Measurements from ENCODE around the gene LAMB2. TPM values are rescaled to one million over a fixed set of nuclear protein-coding genes. Genes with fewer than 3 reads are reported as not detected.

The LAMB2 gene
- total RNA-seq, 4 donors from 2014 or later, result 609 to 1,229 (median 740) TPM

DNA sequence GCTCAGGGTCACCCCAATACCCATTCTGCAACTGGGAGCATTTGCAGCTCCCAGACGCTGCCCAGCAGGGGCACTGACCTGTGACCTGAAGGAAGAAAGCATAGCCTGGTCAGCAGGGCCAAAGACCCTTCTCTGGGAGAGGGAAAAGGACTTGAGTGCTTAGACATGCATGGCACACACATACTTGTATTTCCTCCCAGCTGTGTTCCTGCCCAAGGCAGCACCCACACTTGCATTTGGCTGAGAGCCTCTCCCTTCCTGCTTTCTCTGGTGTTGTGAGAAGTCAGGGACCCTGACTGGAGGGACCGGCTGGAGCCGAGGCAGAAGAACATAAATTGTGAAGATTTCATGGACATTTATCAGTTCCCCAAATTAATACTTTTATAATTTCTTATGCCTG lies 7.2 kb upstream of the LAMB2 start:
- Histone ChIP-seq H3K9me3 (no peaks in the 10 kb centered on the region), H3K4me3 (no peak overlapping the region), H3K27me3 (no peaks in the 10 kb centered on the region), H3K4me1 (no peaks in the 10 kb centered on the region), H3K27ac (replicated peaks in 1 of 4) (no peak overlapping the region), H3K36me3 (no peaks in the 10 kb centered on the region)
- intact Hi-C loops (cut with DNase I), result no loop called here
- peak; percentile 79 for DNase-seq (ENCODE audit: extremely low spot score)
- TF ChIP-seq, protein P1, sequence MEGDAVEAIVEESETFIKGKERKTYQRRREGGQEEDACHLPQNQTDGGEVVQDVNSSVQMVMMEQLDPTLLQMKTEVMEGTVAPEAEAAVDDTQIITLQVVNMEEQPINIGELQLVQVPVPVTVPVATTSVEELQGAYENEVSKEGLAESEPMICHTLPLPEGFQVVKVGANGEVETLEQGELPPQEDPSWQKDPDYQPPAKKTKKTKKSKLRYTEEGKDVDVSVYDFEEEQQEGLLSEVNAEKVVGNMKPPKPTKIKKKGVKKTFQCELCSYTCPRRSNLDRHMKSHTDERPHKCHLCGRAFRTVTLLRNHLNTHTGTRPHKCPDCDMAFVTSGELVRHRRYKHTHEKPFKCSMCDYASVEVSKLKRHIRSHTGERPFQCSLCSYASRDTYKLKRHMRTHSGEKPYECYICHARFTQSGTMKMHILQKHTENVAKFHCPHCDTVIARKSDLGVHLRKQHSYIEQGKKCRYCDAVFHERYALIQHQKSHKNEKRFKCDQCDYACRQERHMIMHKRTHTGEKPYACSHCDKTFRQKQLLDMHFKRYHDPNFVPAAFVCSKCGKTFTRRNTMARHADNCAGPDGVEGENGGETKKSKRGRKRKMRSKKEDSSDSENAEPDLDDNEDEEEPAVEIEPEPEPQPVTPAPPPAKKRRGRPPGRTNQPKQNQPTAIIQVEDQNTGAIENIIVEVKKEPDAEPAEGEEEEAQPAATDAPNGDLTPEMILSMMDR (IDR thresholded peaks at IDR 0.05), result no peak
- no peak for TF ChIP-seq POLR2A (IDR thresholded peaks at IDR 0.05; ENCODE audit: low read depth)
- no peak for TF ChIP-seq EP300 (IDR thresholded peaks at IDR 0.05)
- TF ChIP-seq POLR2AphosphoS5 (IDR thresholded peaks at IDR 0.05), result no peak
- WGBS, result 72% methylated on average over 3 of the region's 3 CpGs

DNA sequence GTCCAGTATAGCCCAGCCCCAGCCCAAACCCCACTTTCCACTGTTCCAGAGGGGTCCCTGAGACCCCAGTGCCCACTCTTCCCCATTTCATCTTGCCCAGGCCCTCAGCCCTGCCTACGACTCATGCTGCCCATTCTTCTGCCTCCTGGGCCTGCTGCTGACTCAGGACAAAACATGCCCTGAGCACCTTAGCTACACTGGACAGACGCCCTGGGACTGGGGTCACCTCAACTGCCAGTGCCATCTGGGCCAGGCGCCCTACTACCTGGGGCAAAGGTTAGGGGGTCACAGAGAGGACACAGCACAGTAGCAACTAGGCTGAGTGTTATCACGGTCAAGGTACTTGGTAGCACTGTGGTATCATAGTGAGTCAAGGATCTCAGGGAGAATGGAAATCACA lies 2.6 kb upstream of the LAMB2 start:
- Histone ChIP-seq H3K36me3 (peaks cover 0 to 13% (median 9%) of the 10 kb centered on the region in 4 donors), H3K4me3 (no peak overlapping the region), H3K9me3 (no peaks in the 10 kb centered on the region), H3K27ac (replicated peaks in 1 of 4) (no peak overlapping the region), H3K27me3 (no peaks in the 10 kb centered on the region), H3K4me1 (peaks cover 23 to 29% (median 28%) of the 10 kb centered on the region in 4 donors)
- WGBS, result 94% methylated on average over 4 of the region's 4 CpGs
- no peak for TF ChIP-seq POLR2A (IDR thresholded peaks at IDR 0.05; ENCODE audit: low read depth)
- TF ChIP-seq, protein P1 (IDR thresholded peaks at IDR 0.05), result no peak
- no peak for TF ChIP-seq POLR2AphosphoS5 (IDR thresholded peaks at IDR 0.05)
- no peak for TF ChIP-seq EP300 (IDR thresholded peaks at IDR 0.05)
- DNase-seq (ENCODE audit: extremely low spot score), result no peak
- intact Hi-C loops (cut with DNase I), result no loop called here

DNA sequence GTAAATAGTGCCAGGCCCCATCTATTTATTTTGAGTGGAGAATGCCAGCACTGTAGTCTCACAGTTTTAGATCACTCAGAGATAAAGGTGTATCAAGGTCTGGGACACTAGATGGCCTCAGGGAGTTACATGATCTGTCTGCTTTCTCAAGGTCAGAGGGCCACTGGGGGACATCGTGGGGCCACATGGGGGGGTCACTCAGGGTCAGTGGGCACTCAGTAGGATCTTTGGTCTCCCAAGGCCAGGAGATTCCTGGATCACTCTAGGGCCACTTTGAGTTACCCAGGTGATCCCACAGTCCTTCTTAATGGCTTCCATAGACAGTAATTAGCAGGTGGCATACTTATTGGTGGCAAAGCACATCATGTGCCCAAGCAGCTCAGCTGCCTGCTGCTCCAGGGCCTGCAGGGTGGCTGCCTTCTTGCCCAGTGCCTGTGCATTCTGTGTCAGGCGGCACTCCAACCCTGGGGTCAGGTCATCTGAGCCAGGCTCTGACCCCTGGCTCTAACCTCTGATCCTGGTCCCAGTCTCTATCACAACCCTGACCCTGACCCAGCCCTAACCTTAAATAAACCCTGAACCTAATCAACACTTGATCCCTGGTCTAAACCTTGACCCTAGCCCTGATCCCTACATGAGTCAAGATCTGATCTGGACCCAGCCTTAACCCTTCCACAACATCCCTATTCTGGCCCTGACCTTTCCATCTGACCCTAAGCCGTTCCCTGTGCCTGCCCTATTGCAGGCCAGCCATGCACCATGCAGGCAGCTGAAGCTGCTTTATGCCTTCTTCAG lies 1.8 kb upstream of the LAMB2 start:
- no peak for DNase-seq (ENCODE audit: extremely low spot score)
- H3K36me3 ChIP-seq, result peaks cover 4 to 22% (median 18%) of the 10 kb centered on the region in 4 donors

DNA sequence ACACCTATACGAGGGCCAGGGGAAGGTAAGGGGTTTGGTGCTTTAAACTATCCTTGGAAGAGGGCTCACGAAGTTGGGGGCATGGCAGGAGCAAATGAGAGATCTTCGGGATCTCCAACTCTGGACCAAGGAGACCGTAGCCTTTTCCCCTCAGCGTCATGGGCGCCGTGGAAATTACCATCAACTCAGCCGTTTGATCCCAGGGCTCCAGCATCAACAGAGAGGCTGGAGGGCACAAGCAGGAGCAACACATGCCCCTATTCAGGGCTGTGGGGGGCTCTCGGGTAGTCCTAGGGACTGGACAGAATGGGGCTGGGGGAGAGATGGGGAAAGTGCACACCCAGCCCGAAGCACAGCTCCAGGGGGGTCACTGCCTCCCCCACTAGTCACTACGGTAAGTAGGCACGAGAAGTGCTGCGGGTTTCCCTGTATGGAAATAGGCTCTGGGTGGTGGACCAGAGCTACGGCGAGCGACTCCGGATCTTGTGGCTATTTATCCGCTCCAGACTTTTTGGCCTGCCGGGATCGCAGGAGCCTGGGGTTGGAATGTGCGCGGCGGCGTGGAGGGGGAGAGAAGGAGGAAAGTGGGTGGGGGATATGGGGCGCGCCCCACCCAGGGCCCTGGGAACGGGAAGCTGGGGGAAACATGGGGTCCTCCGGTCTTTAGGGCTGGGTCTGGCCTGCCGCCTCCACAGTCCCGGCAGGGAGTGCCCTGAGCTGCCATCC lies 539 bp upstream of the LAMB2 start:
- no peaks in the 10 kb centered on the region for H3K27me3 ChIP-seq
- H3K36me3 ChIP-seq, result peaks cover 11 to 34% (median 30%) of the 10 kb centered on the region in 4 donors
- H3K9me3 ChIP-seq, result no peaks in the 10 kb centered on the region
- 9% methylated on average over 27 of the region's 30 CpGs for WGBS
- intact Hi-C loops (cut with DNase I), result loop anchor here (5.0 kb wide), 1 partner anchor 36 kb away; no protein-coding TSS in a partner anchor
- TF ChIP-seq POLR2A (IDR thresholded peaks at IDR 0.05; ENCODE audit: low read depth) (peak; percentile 33), EP300 (IDR thresholded peaks at IDR 0.05) (no peak), POLR2AphosphoS5 (IDR thresholded peaks at IDR 0.05) (peak; percentile 35 to 78)
- TF ChIP-seq, protein P1 (IDR thresholded peaks at IDR 0.05), result peak in 2 of 3 experiments; percentile 1 to 13
- peak; percentile 94 for DNase-seq (ENCODE audit: extremely low spot score)
- H3K4me3 ChIP-seq, result peak overlapping the region; percentile 75 to 86 (median 85)
- peaks cover 31 to 49% (median 43%) of the 10 kb centered on the region in 4 donors for H3K4me1 ChIP-seq
- H3K27ac ChIP-seq (replicated peaks in 1 of 4), result peak overlapping the region; percentile 89 to 91 (median 90)

More for the DNA sequence above, 1.8 kb upstream of the LAMB2 start:
- TF ChIP-seq, protein P1 (IDR thresholded peaks at IDR 0.05), result no peak
- TF ChIP-seq POLR2AphosphoS5 (IDR thresholded peaks at IDR 0.05) (no peak), EP300 (IDR thresholded peaks at IDR 0.05) (no peak), POLR2A (IDR thresholded peaks at IDR 0.05; ENCODE audit: low read depth) (no peak)
- Histone ChIP-seq H3K9me3 (no peaks in the 10 kb centered on the region), H3K4me3 (peak overlapping the region in 2 of 4 donors; percentile 85), H3K27ac (replicated peaks in 1 of 4) (peak overlapping the region; percentile 89 to 91 (median 90)), H3K4me1 (peaks cover 31 to 37% (median 36%) of the 10 kb centered on the region in 4 donors), H3K27me3 (no peaks in the 10 kb centered on the region)
- WGBS, result 69% methylated on average over 2 of the region's 3 CpGs
- intact Hi-C loops (cut with DNase I), result loop anchor here (5.0 kb wide), 1 partner anchor 37 kb away; no protein-coding TSS in a partner anchor

Measured in esophagus muscularis mucosa (tissue), 4 donors.